GM19193 (cell line): ENCODE data around the gene TASOR2.

Experiments
- POLR2A ChIP-seq: IDR thresholded peaks from 4 replicates; pipeline ENCODE4 v1.6.1; 2011; ENCODE audit not compliant: insufficient read depth, insufficient read length; ENCODE audit errors: extremely low read depth

TASOR2 gene

GRCh38 chr10:5694573-5694972, 9.9 kb downstream of the TASOR2 start:
- no peak for TF ChIP-seq POLR2A

- no peak for TF ChIP-seq POLR2A
These were observed 12.7 kb downstream of the TASOR2 start for GRCh38 chr10:5697342-5697741.

DNA sequence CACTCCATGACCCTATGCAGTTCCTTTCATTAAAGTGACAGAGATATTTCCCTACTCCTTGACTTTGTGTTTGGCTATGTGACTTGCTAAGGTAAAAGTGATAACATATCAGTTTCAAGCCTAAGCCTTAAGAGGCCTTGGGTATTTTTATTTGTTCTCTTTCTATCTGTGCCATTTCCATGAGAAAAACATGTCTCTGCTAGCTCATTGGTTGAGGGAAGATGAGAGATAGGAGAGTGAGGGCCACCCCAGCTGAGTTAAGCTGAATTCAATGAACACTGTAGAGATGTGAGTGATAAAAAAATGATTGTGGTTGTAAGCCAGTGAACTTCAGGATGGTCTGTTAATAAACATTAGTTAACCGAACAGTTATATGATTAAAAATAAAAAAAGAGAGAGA, 13.4 kb downstream of the TASOR2 start:
- no peak for TF ChIP-seq POLR2A

- TF ChIP-seq POLR2A = no peak
These were observed 23.7 kb downstream of the TASOR2 start for GRCh38 chr10:5708356-5708755.

DNA sequence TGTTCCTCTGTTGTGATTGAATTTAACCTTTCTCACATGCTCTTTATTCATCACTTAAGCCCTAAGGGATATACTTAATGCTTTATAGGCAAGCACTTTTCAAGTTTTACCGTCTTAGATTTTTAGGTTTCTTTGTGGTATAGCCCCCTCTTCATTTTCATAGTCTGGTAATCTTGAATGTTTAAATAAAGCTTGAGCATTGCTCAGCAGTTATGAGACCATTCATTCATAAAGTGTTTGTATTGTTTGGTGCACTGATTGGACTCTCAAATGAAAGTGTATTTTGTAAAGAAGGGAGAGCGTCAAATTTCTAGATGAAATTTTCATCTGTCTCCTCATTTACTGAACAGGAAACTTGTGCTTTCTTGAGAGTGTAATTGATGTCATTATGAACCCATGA, 25.2 kb downstream of the TASOR2 start:
- TF ChIP-seq POLR2A = no peak

DNA sequence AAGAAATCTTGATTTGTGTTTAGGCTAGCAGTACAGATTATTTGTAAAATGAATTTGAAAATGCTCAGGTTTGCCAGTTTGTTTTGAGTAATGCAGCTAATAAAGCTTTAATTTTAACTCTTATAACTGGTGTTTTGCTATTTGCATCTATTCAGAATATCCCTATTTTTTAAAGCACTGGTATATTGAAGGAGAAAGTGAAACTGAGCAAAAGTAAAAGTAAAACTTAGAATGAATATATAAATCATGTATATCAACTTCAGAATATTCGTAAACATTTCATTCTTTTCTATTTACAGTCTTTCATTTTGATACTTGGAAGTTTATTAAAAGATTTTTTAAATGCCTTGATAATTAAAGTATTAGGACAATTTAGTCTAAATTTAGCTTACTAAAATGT, 26.2 kb downstream of the TASOR2 start:
- TF ChIP-seq POLR2A = no peak

DNA sequence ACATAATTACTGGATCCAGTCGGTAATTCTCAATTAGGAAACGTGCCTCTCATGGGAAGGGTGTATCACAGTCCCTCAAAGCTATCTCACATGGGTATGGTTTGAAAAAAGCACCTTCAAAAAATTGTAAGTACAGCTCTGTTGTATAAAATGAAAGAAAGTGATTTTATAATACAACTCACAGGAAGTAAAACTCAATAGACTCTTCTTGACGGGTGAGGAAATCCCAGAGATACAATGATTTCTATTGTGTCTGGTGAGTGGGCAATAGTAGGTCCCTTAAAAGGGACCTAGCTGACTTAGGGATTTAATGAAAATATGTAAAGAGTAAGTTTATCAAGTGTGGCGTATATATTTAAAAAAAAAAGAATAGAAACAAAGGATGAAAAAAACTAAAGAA, 27.0 kb downstream of the TASOR2 start:
- TF ChIP-seq POLR2A = no peak

DNA sequence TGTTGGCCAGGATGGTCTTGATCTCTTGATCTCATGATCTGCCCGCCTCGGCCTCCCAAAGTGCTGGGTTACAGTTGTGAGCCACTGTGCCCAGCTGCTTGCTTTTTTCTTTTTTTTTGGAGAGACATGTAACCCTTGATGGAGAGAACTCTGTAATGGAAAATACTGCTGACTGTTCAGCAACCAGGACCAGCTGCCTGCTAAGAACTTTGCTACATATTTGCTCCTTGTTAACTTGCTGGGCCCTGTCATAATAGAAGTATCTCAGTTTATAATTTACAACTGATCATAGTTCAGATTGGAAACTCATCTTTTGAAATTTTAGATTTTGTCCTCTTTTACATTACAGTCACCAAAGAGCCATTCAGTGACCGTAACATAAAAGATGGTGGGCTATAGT, 34.9 kb downstream of the TASOR2 start:
- no peak for TF ChIP-seq POLR2A

DNA sequence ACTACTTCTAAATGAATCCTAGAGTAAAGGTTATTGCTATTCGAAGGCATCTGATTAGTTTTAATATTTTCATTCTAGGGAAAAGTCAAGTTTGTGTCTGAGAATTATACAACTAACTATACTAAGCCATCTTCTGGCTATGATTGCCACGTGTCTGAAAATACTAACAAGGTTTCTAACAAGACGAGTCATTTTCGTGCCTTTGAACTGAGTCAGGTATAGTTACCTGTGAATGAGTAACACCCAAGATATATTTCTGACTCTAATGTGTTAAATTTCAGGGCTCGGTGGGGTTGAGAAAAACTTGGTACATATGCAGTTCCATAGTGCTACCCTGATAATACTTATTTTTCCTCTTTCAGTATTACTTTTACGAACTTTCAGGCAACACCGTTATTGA, 35.5 kb downstream of the TASOR2 start:
- no peak for TF ChIP-seq POLR2A

GRCh38 chr10:5723692-5724091, 39.1 kb downstream of the TASOR2 start:
- no peak for TF ChIP-seq POLR2A

DNA sequence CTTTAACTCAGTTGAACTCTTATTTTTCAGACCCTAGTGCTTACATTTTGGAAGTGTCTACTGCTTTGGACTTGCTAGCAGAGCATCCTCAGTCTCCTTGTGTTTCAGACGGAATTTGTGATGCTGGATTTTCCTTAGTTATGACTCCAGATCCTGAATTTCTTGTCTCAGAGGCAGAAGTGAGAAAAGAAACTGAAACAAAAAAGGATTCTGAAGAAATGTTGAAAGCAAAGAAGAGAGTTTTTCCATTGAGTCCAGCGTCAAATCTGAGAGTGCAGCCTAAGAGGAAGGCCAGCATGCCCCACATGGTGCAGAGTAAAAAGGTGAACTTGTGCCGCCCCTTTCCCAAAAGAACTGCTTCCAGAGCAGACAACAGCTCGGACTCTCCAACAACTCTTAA, 46.1 kb downstream of the TASOR2 start:
- TF ChIP-seq POLR2A = no peak

DNA sequence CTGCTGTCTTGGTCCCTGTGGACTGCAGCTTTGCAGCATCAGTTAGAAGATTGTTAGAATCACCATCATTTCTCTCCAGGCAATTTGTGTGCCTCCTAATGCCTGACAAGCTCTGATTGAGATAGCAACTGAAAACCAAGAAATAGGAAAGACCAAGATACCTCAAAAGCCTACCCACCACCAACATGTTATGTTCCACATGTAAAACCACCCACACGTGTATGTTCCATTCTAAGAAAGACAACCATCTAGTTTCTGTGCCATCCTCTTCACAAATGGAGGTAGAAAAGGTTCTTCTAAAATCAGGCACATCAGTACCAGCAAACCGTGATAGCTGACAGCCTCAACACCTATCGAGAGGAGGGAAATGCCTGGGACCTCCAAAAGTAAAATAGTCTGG, 46.9 kb downstream of the TASOR2 start:
- no peak for TF ChIP-seq POLR2A

GRCh38 chr10:5732141-5732540, 47.5 kb downstream of the TASOR2 start:
- no peak for TF ChIP-seq POLR2A
